Ovary (tissue), 9 donors: ENCODE data around the gene FAM13A. TPM values are rescaled to one million over a fixed set of nuclear protein-coding genes. Genes with fewer than 3 reads are reported as not detected.
"Not testable (repeated sequence)": the region's sequence is repeated elsewhere in the genome, so short reads cannot be mapped to it uniquely, and the experiment has no call there.

Source experiments
- DNase-seq, 5 donors: peaks; one replicate each; pipeline ENCODE4 v3.0.0-alpha.2; 2019 to 2020
- H3K27ac ChIP-seq, 2 donors: fragments of 200-600 bp; one replicate each; pipeline versions ENCODE4 v1.5.1 to v1.8.0; 2019 to 2022
- H3K27me3 ChIP-seq: fragments of 200-600 bp; one replicate; pipeline ENCODE4 v1.8.0; 2022
- H3K36me3 ChIP-seq: fragments of 200-600 bp; sonication (generic); one replicate; pipeline ENCODE4 v1.5.1; 2019
- H3K4me1 ChIP-seq: one replicate; pipeline ENCODE4 v1.8.1; 2013; ENCODE audit warnings: mild to moderate bottlenecking, moderate library complexity; ENCODE audit not compliant: insufficient read depth
- H3K4me3 ChIP-seq: fragments of 200-600 bp; sonication (generic); one replicate; pipeline ENCODE4 v1.5.1; 2017
- H3K9me3 ChIP-seq, 2 donors: fragments of 200-600 bp in 1 of 2; sonication (generic) in 1 of 2; one replicate each; pipeline versions ENCODE4 v1.5.1 to v1.8.1; 2013 to 2019; ENCODE audit warnings: mild to moderate bottlenecking in 1 of 2, moderate library complexity in 1 of 2
- CTCF ChIP-seq, 3 donors: fragments of 450-650 bp in 2 of 3; fragments of 200-600 bp in 1 of 3; IDR thresholded peaks; one replicate each; pipeline versions ENCODE4 v1.5.1 to v1.8.0; 2016 to 2022; ENCODE audit warnings: antibody characterized with exemption in 3 of 3, mild to moderate bottlenecking in 1 of 3
- EP300 ChIP-seq: sonication (generic); formaldehyde crosslinking; IDR thresholded peaks from one replicate; pipeline ENCODE4 v1.6.1; 2017; ENCODE audit warnings: antibody characterized with exemption
- POLR2A ChIP-seq: fragments of 450-650 bp; IDR thresholded peaks from one replicate; pipeline ENCODE4 v1.6.1; 2017; ENCODE audit warnings: antibody characterized with exemption, mild to moderate bottlenecking, moderate library complexity
- WGBS, 3 donors: extraction: QIAGEN DNeasy Blood & Tissue Kit in 1 of 3; methylation state at CpG; one replicate each; pipeline versions ENCODE4 v1.1.5 to v1.1.7; 2013 to 2017; 5-methylcytosine and 5-hydroxymethylcytosine counted together
- intact Hi-C, 4 donors: fragments of 100-400 bp; cut with DNase I; formaldehyde crosslinking; loops; one replicate each; pipeline versions ENCODE4 v1.11.0 to v1.15.1; 2022 to 2023
- polyA plus RNA-seq, 2 donors: library from polyadenylated mRNA; stranded (reverse); fragments of 200-250 nt in 1 of 2; fragments of 350-450 nt in 1 of 2; fragmentation: Illumina TruSeq in 1 of 2; extraction: RNeasy Lipid Tissue Mini Kit (QIAGEN cat#74804) in 1 of 2; gene quantifications; one replicate each; pipeline ENCODE4 v1.2.3, GENCODE V29; 2013 to 2014
- total RNA-seq, 7 donors: library from RNA; depleted of rRNA in 2 of 7; stranded (reverse); fragments of >200 nt in 2 of 7; fragmentation: NEBNext Ultra II Directional in 3 of 7; extraction: Animal tissue kit (Norgen Biotek cat#: 25700) in 3 of 7; gene quantifications; one replicate each; pipeline versions ENCODE4 v1.1.0 to v1.2.4, GENCODE V29; 2016 to 2023
- donor health status: DM: no; HTN: no; CAD: no; lungs with moderate emphysema.
- donor health status: DM: no; HTN: no; CAD: no.
- donor health status: Bipolar disorder and iron deficiency.
- donor health status: DM: yes; HTN: yes; CAD: no.
- donor health status: DM: no; HTN: no; CAD: no.
- donor health status: DM: yes; HTN: yes; CAD: no.

The FAM13A gene
- total and polyA plus RNA-seq, 9 donors, result 16.7 to 51.8 (median 38.0) TPM

GRCh38 chr4:88891636-88892035 lies 165.3 kb downstream of the FAM13A start:
- no peak overlapping the region for H3K27ac ChIP-seq
- no peaks in the 10 kb centered on the region for H3K27me3 ChIP-seq
- H3K9me3 ChIP-seq, result no peaks in the 10 kb centered on the region
- intact Hi-C loops, result no loop called here
- H3K4me3 ChIP-seq, result no peak overlapping the region
- WGBS, 3 donors, result 71 to 97% (median 84%) methylated on average over 1 of the region's 1 CpG
- no peaks in the 10 kb centered on the region for H3K4me1 ChIP-seq
- DNase-seq, result no peak
- TF ChIP-seq POLR2A (no peak), EP300 (no peak), CTCF (IDR thresholded peaks at IDR 0.05) (no peak)
- no peaks in the 10 kb centered on the region for H3K36me3 ChIP-seq

- H3K27me3 ChIP-seq, H3K36me3 ChIP-seq, DNase-seq, H3K4me3 ChIP-seq, H3K27ac ChIP-seq, H3K4me1 ChIP-seq, intact Hi-C loops, H3K9me3 ChIP-seq: not testable (repeated sequence)
- WGBS, 3 donors, result 87 to 93% (median 92%) methylated on average over 3 of the region's 3 CpGs
Measured at GRCh38 chr4:88887409-88887808, 169.6 kb downstream of the FAM13A start.

- DNase-seq, result no peak
- Histone ChIP-seq H3K9me3 (no peaks in the 10 kb centered on the region), H3K27me3 (no peaks in the 10 kb centered on the region), H3K36me3 (no peaks in the 10 kb centered on the region), H3K4me3 (no peak overlapping the region), H3K4me1 (peaks cover 5% of the 10 kb centered on the region), H3K27ac (no peak overlapping the region)
- TF ChIP-seq EP300 (no peak), POLR2A (no peak), CTCF (IDR thresholded peaks at IDR 0.05) (no peak)
- intact Hi-C loops, result no loop called here
- WGBS, 3 donors, result 63 to 67% (median 64%) methylated on average over 2 of the region's 2 CpGs
Measured at GRCh38 chr4:88881227-88881569, 175.8 kb downstream of the FAM13A start.

- DNase-seq, result no peak
- Histone ChIP-seq H3K27me3 (no peaks in the 10 kb centered on the region), H3K4me3 (no peak overlapping the region), H3K36me3 (no peaks in the 10 kb centered on the region), H3K9me3 (no peaks in the 10 kb centered on the region), H3K27ac (no peak overlapping the region), H3K4me1 (peaks cover 5% of the 10 kb centered on the region)
- intact Hi-C loops, result no loop called here
- 70 to 79% (median 78%) methylated on average over 8 to 11 of the region's 11 CpGs for WGBS, 3 donors
- TF ChIP-seq EP300, result no peak
- no peak for TF ChIP-seq CTCF (IDR thresholded peaks at IDR 0.05)
- no peak for TF ChIP-seq POLR2A
Measured at GRCh38 chr4:88880501-88881226, 176.3 kb downstream of the FAM13A start.

GRCh38 chr4:88879991-88880390 lies 177.0 kb downstream of the FAM13A start:
- no peak overlapping the region for H3K4me3 ChIP-seq
- H3K36me3 ChIP-seq, result no peaks in the 10 kb centered on the region
- TF ChIP-seq POLR2A (no peak), CTCF (IDR thresholded peaks at IDR 0.05) (no peak), EP300 (no peak)
- H3K9me3 ChIP-seq, result no peaks in the 10 kb centered on the region
- no peak for DNase-seq
- intact Hi-C loops, result no loop called here
- 80 to 87% (median 80%) methylated on average over 4 of the region's 4 CpGs for WGBS, 3 donors
- no peaks in the 10 kb centered on the region for H3K27me3 ChIP-seq
- no peak overlapping the region for H3K27ac ChIP-seq
- peaks cover 5% of the 10 kb centered on the region for H3K4me1 ChIP-seq
